ENCODE results near the gene DRD4.

Gene DRD4

DNA sequence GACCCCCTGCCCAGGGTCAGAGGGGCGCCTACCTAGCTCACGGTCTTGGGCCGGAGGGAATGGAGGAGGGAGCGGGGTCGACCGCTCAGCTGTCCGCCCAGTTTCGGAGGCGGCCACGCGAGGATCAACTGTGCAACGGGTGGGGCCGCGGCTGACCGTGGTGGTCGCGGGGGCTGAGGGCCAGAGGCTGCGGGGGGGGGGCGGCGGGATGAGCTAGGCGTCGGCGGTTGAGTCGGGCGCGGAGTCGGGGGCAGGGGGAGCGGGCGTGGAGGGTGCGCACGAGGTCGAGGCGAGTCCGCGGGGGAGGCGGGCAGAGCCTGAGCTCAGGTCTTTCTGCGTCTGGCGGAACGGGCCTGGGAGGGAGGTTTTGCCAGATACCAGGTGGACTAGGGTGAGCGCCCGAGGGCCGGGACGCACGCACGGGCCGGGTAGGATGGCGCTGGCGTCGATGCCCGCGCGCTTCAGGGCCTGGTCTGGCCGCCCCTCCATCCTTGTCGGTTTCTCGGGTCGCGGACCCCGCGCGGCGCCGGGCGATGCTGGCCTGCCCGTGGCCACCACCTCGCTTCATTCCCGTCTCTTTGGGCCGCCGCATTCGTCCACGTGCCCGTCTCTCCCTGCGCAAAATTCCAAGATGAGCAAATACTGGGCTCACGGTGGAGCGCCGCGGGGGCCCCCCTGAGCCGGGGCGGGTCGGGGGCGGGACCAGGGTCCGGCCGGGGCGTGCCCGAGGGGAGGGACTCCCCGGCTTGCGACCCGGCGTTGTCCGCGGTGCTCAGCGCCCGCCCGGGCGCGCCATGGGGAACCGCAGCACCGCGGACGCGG lies at the start of gene DRD4:
TSS of gene DRD4 (plus strand) at position 759 of the 822 bp plus-strand sequence. CDS start at position 795, 36 bp downstream.
- DNase-seq = no peak

DNA sequence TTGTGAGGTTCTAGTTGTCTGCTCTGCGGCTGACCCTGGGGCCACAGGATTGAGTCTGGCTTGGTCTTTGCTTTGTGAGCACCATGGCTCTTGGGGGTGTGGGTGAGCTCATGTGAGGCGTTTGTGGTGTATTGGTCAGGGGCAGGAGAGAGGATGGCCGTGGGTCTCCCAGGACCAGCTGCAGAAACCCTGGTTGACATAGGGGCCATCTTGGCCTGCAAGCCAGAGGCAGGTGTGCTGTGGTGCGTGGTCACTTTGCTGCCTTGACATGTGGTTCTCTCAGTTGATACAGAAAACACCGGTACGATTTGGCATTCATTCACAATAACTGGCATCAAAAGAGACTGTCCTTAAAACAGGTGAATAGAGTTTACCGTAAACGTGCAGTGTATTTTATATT lies 49.5 kb upstream of the DRD4 start:
- no peak for DNase-seq

DNA sequence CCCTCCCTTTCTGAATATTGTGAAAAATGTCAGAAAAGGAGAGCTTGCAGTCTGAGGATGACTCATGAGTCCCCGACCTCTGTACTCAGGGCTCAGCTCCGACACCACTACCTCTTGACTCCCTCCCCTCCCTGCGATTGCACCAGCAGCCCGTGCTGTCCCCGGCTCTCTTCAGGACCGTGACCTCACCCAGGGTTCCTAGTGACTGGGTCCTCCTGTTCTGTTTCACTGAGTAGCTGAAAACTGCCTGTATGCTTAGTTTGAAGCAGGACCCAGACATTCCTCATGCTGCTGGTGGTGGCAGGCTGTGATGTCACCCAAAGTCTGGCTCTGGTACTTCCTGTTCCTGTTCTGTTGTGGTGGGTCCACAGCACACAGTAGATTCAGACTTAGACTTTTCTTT lies 49.1 kb upstream of the DRD4 start:
- DNase-seq = peak; percentile 53

DNA sequence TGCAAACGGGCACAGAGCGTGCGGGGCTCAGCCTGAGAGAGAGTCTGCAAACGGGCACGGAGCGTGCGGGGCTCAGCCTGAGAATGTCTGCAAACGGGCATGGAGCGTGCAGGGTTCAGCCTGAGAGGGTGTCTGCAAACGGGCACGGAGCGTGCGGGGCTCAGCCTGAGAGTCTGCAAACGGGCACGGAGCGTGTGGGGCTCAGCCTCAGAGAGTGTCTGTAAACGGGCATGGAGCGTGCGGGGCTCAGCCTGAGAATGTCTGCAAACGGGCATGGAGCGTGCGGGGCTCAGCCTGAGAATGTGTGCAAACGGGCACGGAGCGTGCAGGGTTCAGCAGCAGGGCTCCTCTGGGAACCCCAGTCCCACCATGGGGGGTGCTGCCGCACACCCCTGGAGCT lies 47.3 kb upstream of the DRD4 start:
- no peak for DNase-seq

DNA sequence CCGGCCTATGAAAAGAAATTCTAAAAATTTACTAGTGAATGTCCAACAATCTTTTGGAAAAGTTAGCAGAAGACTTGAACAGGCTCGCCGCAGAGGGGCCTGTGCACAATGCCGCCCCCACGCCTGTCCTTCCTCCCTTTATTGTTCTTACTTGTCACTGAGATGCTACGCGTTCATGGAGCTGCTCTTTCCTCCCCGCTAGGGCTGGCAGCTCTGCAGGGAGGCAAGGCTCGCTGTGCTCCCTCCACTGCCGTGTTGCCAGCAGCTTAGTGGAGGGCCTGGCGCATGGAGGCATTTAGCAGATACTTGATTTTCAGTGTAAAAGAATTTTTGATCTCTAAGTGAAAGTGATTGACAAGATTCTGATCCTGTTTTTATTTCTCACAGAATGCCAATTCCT lies 46.1 kb upstream of the DRD4 start:
- DNase-seq = no peak

DNA sequence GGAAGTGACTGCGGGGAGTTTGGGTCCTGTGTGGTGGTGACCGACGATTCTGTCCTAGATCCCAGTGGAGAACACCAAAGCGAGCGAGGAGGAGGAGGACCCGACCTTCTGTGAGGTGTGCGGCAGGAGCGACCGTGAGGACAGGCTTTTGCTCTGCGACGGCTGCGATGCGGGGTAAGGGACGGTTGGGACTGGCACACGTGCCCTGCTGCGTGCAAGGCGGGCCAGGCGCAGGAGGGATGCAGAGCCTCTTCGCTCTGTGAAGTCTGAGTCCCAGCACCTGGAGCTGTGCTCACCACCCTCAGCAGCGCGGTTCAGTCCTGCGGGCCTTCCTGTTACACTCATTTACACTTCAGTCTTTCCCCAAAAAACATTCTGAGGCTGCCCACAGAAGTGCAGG lies 44.6 kb upstream of the DRD4 start:
- no peak for DNase-seq

DNA sequence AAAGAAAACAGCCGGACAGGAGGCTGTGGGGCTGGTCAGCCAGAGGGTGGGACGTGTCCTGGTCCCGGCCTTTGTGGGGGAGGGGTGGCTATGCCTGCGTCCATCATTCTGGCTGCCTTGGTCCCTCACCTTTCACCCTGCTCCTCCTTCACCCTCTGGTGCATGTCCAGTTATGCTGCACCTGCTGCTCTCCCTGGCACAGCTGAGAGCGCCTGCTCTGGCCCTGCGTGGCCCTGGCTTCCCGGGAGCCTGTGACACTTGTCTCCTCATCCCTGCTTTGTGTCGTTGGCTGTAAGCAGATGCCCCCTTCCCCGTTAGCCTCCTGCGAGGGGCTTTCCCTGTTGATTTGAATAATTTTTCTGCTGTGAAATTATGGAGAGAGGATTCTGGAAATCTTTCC lies 44.2 kb upstream of the DRD4 start:
- no peak for DNase-seq

DNA sequence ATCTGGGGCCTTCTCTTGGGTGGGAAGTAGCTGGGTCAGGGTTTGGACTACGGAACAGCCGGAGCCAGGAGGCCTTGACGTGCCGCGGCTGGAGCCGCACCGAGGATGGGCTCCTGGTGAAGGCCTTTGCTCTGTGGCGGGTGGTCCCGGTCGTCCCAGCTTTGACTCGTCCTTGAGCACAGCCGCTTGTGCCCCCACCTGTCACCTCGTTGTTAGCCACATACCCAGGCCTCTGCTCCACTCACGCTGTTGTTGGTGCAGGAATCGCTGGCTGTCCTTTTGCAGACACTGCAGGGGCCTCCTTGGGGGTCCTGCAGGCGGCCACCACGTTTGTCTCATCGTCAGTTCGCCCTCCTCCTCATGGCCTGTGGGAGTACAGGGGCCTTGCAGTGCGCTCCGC lies 43.7 kb upstream of the DRD4 start:
- no peak for DNase-seq

DNA sequence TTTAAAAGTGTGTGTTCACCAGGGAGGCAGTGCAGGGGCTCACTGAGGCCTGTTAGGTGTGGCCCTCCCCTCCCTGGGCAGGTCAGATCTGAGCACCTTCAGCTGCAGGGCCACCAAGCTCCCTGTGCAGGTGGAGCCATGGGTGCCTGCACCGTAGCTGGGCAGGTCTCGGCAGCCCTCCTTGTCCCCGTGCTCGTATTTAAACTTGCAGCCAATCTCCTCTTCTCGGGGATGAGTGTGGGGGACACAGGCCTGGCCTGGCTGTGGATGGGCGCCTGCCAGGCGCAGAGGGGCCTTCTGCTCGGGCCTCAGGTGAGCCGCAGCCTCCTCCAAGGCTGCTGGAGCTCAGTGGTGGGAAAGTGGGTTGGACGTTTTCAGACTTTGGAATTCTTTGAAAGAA lies 41.7 kb upstream of the DRD4 start:
- DNase-seq = no peak

DNA sequence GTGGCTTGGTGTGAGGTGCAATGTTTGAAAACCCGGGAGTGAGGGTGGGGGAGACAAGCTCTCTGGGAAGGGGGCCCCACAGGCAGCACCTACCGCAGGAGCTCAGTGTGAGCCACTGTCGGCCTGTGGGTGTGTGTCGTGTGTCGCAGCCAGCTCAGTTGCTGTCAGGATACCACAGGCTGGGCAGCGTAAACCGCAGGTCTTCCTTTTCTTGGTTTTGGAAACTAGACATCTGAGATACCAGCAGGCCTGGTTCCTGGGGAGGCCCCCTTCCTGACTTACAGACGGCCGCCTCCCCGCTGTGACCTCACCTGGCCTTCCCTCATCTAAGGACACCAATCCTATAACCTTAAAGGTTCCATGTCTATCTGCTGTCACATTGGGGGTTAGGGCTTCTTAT lies 40.7 kb upstream of the DRD4 start:
- DNase-seq = no peak

DNA sequence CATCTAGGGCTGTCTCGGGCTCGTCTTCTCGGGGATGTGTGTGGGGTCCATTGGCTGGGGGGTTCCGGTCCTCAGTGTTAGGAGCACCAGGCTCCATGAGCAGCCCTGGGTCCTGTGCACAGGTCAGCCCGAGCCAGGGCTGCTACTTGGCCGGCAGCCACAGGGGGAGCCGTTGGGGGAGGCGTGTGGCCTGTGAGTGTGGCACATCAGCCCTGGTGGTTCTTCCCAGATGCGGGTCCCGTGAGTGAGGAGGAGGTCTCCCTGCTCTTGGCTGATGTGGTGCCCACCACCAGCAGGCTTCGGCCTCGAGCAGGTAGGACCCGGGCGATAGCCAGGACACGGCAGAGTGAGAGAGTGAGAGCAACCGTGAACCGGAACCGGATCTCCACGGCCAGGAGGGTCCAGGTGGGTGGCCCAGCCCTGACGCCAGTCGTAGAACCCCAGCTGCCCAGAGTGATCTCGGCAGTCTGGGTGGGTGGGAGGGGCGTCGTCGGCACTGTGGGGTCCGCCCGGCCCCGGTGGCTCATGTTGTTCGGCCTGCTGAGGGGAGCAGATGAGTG lies 39.8 kb upstream of the DRD4 start:
- DNase-seq = no peak

DNA sequence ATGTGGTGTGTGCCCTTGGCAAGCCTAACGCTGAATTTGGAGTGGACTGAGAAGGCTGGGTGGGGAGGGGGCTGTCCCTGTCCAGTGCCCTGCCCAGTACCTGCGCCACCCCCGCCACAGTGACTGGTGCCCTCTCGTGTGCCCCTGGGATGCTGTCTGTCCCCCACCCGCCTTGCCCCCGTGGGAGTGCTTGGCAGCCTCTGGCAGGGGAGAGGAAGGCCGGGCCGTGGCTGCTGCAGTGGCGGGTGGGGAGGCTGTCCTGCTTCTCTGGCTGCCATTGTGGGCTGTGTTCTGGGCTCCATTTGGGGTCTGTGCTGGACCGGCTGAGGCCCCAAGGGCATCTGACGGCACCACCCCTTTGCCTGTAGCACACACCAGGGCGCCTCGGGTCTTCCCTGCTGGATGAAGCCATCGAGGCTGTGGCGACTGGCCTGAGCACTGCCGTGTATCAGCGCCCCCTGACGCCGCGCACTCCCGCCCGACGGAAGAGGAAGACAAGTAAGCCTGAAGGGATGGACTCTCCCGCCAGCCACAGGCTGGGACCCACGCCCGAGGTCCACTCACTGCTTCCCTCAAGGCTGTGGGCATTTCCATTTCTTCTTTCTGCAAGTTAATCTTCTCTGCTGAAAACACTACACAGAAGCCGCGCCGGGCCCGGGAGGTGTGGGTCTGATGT lies 38.9 kb upstream of the DRD4 start:
- DNase-seq = no peak

DNA sequence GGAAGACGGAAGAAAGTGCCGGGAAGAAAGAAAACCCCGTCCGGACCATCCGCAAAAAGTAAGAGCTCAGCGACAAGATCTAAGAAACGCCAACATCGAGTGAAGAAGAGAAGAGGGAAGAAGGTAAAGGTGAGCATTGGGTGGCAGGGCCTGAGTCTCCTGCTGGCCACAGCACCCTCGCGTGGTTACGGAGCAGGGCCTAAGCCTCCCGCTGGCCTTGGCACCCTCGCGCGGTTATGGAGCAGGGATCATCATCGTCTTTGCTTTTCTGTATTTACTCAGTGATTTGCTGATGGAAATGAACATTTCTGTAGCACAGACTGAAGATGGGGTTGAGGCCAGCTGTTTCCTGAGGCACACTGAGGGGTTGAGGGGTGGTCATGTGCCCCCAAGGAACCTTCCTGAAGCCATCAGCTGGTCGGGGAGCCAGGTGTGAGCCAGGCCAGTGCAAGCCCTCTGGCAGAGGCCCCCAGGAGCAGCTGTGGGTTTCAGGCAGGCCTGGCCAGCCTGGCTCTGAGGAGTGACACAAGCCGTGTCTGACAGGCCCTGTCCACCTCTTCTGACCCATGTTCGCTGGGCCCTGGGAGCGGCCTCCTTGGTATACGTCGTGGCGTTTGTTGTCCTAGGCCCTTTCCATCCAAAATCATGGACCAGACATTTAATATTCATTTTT lies 35.4 kb upstream of the DRD4 start:
- no peak for DNase-seq

DNA sequence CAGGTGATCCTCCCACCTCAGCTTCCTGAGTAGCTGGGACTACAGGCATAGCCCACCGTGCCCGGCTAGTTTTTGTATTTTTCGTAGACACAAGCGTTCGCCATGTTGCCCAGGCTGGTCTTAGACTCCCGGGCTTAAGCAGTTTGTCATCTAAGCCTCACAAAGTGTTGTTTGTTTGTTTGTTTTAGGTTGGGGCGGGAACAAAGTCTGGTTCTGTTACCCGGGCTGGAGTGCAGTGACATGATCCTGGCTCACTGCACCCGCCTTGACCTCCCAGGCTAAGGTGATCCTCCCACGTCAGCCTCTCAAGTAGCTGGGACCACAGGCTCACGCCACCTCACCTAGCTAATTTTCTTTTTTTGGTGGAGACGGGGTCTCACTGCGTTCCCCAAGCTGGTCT lies 33.9 kb upstream of the DRD4 start:
- DNase-seq = no peak

DNA sequence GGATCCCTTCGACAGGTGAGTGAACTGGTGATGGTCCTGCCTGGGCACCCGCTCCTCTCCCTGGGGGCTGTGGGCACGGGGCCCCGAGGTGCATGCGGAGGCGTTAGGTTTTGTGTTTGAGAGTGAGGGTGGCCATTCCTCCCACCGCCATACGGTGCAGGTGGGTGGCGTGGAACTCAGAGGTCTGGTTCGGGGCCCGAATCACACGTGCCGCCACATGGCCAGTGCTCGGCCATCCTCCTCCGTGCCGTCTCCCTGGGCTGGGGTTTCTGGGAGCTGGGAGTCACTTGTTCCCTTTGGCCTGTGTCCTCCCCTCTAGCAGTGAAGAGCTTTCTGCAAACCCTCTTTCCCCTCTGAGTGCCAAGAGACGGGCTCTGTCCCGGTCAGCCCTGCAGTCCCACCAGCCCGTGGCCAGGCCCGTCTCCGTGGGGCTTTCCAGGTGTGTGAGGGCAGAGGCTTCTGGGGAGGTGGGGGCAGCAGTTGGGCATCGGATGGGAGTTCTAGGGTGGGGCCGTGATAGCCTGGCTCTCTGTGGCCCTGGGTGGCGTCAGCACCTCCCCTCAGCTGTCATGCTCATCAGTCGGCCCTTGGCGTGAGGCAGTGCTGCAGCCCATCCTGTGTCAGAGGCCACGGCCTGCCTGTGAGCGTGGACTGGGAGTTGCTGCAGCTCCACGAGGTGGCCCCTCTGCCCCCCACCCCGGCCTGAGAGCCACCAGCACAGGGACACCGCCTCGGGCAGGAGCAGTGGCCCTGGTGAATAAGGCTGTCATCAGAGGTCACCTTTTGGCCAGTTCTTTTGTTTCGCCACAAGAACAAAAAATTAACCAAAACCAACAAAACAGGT lies 31.6 kb upstream of the DRD4 start:
- DNase-seq = no peak

DNA sequence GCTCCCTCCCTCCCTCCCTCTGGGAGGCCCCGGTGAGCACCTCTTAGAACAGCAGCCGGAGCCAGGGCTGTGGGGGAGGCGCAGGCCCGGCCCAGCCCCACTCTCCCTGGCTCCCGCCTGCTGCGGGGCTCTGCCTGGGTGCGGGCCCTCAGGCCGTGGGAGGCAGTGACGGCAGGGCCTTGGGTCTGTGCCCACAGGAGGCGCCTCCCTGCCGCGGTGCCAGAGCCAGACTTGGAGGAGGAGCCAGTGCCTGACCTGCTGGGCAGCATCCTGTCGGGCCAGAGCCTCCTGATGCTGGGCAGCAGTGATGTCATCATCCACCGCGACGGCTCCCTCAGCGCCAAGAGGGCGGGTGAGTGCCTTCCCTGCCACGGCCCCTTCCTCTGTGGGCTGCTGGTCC lies 30.8 kb upstream of the DRD4 start:
- DNase-seq = no peak

DNA sequence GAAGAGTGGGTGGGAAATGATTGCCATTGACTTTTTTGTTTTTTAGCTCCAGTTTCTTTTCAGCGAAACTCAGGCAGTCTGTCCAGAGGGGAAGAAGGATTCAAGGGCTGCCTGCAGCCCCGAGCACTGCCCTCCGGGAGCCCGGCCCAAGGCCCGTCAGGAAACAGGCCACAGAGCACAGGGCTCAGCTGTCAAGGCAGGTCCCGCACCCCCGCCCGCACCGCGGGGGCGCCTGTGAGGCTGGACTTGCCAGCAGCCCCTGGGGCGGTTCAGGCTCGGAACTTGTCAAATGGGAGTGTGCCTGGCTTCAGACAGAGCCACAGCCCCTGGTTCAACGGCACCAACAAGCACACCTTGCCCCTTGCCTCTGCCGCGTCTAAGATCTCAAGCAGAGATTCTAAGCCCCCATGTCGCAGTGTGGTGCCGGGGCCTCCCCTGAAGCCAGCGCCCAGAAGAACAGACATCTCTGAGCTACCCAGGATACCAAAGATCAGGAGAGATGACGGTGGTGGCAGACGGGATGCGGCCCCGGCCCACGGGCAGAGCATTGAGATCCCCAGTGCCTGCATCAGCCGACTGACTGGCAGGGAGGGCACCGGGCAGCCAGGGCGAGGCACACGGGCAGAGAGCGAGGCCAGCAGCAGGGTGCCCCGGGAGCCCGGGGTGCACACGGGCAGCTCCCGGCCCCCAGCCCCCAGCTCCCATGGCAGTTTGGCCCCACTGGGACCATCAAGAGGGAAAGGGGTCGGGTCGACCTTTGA lies 29.9 kb upstream of the DRD4 start:
- DNase-seq = no peak

DNA sequence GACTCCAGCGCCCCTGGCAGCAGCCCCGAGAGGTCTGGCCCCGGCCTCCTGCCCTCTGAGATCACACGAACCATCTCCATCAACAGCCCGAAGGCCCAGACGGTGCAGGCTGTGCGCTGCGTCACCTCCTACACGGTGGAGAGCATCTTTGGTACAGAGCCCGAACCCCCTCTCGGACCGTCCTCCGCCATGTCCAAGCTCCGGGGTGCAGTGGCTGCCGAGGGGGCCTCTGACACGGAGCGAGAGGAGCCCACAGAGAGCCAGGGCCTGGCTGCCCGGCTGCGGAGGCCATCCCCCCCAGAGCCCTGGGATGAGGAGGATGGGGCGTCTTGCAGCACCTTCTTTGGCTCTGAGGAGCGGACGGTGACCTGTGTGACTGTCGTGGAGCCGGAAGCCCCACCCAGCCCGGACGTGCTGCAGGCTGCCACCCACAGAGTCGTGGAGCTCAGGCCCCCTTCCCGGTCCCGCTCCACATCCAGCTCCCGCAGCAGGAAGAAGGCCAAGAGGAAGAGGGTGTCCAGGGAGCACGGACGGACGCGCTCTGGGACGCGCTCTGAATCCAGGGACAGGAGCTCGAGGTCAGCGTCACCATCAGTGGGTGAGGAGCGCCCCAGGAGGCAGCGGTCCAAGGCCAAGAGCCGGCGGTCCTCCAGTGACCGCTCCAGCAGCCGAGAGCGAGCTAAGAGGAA lies 29.0 kb upstream of the DRD4 start:
- DNase-seq = no peak

DNA sequence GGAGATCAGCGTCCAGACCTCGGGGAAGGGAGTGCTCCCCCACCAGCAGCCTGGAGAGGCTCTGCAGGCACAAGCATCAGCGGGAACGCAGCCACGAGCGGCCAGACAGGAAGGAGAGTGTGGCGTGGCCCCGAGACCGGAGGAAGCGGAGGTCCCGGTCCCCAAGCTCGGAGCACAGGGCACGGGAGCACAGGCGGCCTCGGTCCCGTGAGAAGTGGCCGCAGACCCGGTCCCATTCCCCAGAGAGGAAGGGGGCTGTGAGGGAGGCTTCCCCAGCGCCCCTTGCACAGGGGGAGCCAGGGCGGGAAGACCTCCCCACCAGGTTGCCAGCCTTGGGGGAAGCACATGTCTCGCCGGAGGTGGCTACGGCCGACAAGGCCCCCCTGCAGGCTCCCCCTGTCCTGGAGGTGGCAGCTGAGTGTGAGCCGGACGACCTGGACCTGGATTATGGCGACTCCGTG lies 28.2 kb upstream of the DRD4 start:
- DNase-seq = no peak

DNA sequence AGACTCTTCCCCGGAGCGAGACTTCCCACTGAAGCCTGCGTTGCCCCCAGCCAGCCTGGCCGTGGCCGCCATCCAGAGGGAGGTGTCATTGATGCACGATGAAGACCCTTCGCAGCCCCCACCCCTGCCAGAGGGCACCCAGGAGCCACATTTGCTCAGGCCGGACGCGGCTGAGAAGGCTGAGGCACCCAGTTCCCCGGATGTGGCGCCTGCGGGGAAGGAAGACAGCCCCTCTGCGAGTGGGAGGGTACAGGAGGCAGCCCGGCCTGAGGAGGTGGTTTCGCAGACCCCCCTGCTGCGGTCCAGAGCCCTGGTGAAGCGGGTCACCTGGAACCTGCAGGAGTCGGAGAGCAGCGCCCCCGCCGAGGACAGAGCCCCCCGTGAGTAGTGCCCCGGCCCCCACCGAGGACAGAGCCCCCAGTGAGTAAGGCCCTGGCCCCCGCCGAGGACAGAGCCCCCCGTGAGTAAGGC lies 27.7 kb upstream of the DRD4 start:
- DNase-seq = no peak

DNA sequence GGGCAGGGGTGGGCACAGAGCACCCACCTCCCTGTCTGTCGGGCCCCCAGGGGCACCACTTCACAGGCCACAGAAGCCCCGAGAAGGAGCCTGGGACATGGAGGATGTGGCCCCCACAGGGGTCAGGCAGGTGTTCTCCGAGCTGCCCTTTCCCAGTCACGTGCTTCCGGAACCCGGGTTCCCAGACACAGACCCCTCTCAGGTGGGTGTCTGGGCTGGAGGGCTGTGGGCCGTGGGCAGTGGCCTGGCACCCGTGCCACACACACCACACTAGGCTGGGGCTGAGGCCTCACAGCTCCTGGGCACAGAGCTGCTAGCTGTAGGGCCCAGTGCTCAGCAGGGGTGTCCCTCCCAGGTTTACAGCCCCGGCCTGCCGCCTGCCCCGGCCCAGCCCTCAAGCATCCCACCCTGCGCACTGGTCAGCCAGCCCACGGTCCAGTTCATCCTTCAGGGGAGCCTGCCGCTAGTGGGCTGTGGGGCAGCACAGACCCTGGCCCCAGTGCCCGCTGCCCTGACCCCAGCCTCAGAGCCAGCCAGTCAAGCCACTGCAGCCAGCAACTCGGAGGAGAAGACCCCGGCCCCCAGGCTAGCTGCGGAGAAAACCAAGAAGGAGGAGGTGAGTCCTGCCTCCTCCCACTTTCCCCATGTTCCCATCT lies 26.8 kb upstream of the DRD4 start:
- no peak for DNase-seq
